Ammon's horn (tissue), 1 donor: ENCODE results near the gene TM9SF4.
"Not testable (repeated sequence)": the region's sequence is repeated elsewhere in the genome, so short reads cannot be mapped to it uniquely, and the experiment has no call there.

Source experiments
- DNase-seq: peaks from one replicate; pipeline ENCODE4 v3.0.0-alpha.2; 2016; ENCODE audit warnings: low spot score

Gene TM9SF4

DNA sequence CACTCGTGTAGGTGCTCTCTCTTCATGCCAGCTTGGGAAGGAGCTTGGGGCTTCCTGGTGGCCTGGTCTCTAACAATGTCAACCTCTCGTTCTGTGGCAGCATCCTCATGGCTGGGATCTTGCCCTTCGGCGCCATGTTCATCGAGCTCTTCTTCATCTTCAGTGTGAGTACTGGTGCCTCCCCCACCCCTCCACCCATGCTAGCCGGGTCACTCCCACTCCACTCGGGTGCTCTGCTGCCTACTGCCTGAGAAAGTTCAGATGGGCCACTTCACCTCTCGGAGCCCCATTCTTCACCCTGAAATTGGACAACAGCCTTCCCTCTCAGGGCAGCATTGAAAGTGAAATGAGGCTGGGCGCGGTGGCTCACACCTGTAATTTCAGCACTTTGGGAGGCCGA lies 48.8 kb downstream of the TM9SF4 start:
- no peak for DNase-seq

DNA sequence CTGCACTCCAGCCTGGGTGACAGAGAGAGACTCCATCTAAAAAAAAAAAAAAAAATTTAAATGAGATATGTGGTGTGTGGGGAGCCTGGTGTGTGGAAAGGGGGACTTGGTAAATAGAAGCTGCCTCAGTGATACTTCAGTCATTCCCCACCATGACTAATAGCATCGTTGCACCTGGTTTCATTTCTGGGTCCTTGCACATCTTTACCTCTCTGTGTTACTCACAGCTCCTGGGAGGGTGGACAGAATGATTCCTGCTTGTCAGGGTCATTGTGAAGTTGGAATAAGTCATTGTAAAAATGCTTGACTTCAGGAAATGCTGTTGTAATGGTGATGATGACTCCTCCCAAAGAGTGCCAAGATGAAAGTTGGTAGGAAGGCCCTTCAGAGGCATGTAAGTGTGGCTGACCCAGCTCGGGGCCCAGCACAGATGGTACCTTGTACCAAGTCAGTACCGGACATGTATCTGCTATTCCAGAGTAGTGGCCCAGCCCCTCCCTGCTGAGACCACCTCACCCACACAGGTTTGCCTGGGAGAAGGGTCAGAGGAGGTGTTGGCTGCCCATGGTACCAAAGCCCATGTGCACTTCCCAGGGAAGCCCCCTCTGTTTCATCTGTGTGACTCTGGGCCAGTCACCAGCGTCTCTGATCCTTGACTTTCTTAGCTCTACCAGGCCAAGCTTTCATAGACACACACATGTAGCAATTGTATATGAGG lies 49.6 kb downstream of the TM9SF4 start:
- no peak for DNase-seq

DNA sequence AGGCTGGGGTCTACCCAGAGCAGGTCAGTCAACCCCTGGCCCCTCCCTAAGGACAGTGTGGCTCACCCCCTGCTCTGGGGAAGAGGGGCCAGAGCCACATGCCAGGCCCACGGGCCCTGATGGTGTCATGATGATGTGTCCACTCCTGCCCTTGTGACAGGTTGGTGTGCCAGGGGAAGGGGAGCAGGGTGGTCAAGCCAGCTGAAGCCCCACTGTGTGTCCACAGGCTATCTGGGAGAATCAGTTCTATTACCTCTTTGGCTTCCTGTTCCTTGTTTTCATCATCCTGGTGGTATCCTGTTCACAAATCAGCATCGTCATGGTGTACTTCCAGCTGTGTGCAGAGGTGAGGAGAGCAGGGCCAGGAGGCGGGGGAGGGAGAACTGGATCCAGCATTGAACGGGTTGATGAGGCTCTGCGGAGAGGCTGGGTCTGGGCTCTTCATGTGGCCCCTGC lies 50.3 kb downstream of the TM9SF4 start:
- no peak for DNase-seq

DNA sequence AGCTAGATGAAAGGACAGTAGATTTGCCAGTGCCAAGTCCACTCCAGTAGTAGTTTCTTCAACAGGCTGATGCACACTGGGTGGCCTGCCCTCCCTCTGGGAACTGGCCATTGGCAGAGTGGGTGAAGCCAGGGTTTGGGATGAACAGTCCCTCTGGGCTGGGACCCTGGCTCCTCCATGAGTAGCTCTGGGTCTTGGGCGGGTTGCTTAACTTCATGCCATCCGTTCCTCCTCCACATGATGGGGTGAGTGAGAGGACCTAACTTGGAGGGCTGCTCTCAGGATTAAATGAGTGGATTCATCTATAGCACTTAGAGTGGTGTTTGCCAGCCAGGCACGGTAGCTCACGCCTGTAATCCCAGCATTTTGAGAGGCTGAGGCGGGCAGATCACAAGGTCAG lies 50.8 kb downstream of the TM9SF4 start:
- no peak for DNase-seq

DNA sequence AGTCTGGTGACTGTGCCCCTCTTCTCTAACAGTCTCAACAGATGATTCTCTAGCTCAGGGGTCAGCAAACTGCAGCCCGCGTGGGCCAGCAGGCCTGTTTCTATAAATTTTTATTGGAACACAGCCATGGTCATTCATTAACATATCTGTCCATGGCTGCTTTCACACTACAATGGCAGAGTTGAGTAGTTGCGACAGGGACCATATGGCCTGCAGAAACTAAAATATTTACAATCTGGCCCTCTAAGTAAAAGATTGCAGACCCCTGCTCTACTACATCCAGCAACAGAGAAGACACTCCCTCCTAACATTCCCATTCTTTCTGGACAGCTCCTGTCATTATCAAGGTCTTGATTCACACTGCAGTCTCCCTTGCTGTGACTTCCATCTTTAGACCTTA lies 52.8 kb downstream of the TM9SF4 start:
- no peak for DNase-seq

DNA sequence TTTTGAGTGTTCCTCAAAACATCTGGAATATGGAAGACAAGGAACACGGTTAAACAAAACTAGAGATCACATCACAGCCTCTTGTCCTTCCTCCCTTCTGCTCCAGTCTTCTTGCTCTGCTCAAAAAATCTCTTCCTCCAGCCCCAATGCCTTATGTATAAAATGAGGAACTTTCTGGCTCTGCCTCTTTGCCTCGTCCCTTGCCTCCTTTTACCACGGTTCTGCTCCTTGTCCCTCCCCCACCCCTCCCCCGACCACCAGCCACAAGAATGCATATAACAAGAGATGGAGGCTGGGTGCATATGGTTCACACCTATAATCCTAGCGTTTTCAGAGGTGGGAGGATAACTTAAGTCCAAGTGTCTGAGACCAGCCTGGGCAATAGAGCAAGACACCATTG lies 54.4 kb downstream of the TM9SF4 start:
- DNase-seq: no peak

DNA sequence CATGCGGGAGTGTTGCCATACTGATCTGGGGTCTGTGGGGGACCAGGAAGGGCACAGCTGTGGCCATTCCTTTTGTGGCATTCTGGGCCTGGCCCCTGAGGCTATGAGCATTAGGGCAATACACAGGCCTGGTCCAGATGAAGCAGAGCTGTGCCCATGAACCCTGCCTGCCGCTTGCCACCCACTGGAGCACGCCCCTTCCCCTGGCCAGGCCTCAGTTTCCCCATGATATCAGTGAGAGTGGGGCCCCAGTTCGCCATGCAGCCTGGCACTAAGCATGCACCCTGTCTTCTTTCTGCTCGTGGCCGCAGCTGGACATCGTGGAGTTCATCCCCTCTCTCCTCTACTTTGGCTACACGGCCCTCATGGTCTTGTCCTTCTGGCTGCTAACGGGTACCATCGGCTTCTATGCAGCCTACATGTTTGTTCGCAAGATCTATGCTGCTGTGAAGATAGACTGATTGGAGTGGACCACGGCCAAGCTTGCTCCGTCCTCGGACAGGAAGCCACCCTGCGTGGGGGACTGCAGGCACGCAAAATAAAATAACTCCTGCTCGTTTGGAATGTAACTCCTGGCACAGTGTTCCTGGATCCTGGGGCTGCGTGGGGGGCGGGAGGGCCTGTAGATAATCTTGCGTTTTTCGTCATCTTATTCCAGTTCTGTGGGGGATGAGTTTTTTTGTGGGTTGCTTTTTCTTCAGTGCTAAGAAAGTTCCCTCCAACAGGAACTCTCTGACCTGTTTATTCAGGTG lies 55.6 kb downstream of the TM9SF4 start:
- no peak for DNase-seq

DNA sequence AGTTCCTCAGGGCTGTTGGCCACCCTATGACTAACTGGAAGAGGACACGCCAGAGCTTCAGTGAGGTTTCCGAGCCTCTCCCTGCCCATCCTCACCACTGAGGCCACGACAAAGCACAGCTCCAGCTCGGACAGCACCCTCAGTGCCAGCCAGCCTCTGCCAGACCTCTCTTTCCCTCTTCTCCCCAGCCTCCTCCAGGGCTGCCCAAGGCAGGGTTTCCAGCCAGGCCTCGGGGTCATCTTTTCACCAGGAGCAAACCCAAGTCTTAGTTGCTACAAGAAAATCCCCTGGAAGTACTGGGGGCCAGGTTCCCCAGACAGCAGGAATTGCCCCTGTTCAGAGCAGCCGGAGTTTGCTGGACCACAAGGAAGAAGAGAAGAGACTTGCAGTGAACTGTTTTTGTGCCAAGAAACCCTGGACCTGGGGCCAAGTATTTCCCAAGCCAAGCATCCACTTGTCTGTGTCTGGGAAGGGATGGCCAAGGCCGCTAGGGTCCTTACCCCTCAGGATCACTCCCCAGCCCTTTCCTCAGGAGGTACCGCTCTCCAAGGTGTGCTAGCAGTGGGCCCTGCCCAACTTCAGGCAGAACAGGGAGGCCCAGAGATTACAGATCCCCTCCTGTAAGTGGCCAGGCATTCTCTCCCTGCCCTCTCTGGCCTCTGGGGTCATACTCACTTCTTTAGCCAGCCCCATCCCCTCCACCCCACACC lies 56.5 kb downstream of the TM9SF4 start:
- no peak for DNase-seq

DNA sequence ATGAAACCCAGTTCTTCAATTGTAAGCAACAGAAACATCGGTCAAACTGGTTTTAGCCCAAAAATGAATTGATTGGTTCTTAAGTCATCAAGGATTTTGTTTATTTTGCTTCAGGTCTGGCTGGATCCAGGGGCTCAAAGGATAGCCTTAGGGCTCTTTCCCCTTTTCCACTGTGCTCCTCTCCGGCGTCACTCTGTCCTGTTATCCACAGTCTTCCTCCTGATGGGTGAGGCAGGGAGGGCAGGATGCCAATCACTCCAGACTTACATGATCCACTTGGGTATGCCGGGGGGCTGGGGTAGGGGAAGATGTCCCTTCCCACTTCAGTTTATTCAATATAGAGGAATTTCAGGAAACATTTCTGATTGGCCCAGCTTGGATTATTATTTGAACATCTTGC lies 58.0 kb downstream of the TM9SF4 start:
- no peak for DNase-seq

DNA sequence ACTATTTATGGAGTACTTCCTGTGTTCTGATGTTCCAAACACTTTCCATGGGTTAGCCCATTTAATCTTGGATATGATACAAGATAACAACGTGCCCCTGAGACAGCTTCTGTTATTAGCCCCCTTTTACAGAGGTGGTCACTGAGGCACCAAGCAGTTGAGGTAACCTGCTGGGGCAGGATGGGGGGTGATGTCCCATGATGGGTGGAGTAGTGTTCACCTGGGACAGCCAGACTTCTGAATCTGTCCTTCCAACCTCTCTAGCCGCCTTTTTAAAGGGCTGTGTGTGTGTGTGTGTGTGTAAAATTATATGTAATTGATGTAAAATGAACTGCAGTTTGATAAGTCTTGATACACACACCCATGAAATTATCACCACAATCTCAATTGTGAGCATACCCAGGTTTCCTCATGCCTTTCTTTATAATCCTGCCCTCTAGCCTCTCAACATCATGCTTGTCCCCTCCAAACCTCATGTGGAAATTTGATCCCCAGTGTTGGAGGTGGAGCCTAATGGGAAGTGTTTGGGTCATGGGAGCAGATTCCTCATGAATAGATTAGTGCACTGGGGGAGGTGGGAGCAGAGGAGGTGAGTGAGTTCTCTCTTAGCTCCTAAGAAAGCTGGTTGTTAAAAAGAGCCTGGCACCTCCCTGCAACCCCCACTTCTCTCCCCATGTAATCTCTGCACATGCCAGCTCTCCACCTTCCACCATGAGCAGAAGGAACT lies 58.8 kb downstream of the TM9SF4 start:
- DNase-seq: no peak

DNA sequence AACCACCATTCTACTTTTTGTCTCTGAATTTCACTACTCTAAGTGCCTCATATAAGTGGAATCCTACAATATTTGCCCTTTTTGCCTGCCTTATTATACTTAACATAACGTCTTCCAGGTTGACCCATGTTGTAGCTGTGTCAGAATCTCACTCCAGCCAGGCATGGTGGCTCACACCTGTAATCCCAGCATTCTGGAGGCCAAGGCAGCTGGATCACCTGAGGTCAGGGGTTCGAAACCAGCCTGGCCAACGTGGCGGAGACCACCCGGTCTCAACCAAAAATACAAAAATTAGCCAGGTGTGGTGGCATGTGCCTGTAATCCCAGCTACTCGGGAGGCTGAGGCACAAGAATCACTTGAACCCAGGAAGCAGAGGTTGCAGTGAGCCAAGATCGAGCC lies 68.2 kb downstream of the TM9SF4 start:
- DNase-seq: not testable (repeated sequence)

DNA sequence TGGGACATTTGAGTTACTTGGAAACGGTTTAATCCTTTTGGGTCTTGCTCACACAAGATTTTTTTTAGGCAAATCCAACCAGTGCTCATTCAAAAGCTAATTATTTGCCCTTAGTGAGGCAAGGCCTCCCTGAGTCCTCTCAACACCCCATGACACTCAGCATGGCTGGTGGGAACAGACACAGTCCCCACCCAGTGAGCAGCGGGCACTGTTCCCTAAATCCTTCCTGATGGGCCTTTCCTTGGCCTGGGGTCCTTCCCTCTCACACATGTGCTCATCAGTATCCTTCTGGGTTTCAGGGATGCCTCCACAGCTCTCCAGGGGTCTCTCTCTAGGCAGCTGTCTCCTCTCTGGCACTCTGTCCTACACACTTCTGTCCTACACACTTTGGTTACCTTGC lies 70.0 kb downstream of the TM9SF4 start:
- no peak for DNase-seq

DNA sequence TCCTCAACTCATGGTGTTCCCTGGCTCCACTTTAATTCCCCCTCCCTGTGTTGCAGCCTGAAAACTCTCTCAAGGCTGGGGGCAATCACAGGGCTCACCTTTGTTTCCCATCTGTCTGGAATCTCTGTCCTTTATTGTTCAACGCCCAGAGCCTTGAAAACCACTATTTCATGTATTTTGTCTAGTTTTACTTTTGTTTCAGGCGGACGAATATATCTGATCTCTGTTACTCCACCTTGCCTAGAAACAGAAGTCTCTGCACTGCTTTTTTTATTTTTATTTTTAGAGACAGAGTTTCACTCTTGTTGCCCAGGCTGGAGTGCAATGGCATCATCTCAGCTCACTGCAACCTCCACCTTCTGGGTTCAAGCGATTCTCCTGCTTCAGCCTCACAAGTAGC lies 70.4 kb downstream of the TM9SF4 start:
- DNase-seq: no peak

DNA sequence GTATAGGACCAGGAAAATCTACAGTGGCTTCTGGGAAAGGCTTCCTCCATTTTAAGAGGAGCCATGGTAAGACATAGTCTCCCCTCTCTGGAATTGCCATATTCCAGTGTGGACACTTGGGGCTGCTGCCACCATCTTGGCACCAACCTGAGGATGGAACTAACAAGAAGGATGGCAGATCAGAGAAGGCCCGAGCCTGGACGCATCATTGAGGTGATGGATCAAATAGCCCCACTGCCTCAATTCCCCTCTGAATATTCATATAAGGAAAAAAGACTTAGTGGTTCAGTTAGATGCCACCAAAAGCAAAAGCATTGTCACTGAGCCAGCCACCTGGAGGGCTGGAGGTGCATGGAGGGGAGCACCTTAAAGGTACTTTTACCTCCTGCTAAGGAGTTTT lies 72.1 kb downstream of the TM9SF4 start:
- no peak for DNase-seq

DNA sequence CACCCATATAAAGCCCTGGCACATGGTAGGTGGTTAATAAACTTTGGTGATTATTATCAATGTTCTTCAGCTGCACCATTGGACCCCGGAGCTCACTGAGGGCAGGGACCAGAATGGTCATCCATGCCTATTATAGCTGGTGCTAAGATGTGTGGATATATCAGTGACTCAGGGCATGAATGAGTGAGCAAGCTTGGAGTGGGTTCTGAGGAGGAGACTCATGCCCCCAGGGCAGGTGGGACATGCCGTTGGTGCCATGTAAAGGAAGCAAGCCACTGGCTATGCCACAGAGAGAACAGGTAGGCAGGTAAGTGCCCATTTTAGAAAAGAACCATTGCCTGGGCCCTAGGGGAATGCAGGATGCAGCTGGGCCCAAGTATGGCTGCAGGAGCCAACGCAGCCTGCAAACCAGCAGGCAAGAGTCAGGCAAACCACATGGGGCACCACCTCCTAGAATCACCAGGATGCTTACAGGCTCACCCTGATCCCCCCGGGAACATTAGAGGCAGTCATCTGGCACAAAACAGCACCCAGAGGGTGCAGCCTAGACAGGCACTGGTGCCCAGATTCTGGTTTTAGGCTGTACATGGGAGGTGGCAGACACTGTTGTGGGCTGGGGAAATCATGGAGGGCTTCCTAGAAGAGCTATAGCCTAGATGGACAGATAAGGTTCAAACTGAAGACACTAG lies 74.6 kb downstream of the TM9SF4 start:
- no peak for DNase-seq

DNA sequence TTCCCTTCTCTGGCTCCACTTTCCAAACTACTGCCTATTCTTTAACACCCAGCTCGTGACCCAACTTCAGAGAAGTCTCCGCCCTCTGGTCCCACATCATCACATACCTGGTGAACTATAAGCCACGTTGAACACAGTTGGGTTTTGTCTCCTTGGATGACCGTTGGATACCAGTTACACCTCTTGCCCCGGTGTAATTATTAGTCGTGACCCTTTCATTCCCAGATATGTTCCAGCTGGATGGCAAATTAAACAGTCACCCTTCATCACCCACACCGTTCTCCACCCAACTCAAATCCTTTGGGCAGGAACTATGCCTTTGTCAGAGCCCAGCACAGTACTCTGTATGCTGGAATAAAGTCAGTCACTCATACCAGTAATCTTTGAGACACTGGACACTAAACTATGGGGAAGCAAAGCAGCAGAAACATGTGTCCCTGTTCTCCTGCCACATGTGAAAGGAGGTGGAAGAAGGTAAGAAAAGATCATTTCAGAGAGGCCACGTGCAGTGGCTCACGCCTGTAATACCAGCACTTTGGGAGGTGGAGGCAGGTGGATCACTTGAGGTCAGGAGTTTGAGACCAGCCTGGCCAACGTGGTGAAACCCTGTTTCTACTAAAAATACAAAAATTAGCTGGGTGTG lies 75.6 kb downstream of the TM9SF4 start:
- DNase-seq: no peak

DNA sequence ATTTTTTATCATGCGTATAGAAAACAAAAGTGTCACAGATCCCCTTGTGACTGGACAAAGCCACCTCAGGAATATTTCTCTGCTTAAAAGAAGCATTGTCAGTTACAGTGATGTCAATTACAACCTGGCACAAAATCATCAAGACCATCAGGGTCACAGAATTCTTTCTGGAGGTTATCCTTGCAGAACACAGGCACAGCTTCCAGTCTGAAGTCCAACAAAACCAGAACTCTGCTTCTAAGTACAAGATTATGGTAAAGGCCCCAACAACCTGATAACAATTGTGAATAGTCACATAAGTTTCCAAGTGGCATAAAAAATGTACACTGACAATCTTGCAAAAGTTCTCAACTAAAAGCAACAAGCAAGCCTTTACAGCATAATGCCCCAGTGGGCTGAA lies 77.0 kb downstream of the TM9SF4 start:
- DNase-seq: no peak

DNA sequence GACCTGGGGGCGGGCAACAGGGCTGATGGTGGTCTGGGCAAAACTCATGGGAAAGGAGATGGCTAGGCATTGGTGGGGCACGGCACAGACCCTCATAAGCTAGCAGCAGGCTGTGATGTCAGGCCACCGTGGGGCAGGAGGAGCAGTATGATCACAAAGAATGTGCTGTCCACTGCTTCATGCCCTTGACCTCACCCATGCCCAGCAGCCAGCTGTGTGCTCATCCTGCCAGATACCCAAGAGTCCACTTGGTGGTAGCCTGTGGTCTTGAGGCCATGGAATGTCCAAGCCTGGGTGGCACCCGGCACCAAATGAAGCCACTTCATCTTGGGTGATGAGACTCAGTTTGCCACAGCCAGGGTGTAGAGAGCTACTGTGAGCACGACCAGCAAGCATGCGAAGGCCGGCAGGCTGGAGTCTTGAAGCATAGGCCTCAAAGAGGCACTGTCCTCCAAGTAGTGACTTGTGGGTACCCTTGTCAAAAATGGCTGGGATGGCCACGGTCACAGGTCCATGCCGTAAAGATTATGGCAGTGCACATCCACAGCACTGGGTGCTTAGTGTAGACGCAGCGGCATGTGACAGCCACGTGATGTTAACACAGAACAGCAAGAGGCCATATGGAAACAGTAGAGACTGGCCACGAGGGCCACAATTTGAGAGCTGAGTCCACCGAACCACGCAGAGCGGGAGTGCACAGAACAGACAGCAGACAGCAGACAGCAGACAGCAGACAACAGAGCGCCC lies 79.0 kb downstream of the TM9SF4 start:
- DNase-seq: no peak

DNA sequence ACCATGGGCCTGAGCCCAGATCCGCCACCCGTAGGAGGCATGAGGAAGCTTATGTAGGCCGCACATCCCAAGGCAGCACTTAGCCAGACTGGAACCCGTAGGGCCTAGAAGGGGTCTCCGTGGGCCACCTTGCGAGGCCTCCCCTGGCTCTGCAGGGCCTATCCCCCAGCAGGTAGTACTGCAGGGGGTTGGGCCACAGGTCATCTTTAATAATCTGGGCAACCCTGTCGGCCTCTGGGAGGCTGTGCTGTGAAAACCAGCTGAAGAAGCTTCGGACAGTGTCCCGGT lies 79.6 kb downstream of the TM9SF4 start:
- no peak for DNase-seq

DNA sequence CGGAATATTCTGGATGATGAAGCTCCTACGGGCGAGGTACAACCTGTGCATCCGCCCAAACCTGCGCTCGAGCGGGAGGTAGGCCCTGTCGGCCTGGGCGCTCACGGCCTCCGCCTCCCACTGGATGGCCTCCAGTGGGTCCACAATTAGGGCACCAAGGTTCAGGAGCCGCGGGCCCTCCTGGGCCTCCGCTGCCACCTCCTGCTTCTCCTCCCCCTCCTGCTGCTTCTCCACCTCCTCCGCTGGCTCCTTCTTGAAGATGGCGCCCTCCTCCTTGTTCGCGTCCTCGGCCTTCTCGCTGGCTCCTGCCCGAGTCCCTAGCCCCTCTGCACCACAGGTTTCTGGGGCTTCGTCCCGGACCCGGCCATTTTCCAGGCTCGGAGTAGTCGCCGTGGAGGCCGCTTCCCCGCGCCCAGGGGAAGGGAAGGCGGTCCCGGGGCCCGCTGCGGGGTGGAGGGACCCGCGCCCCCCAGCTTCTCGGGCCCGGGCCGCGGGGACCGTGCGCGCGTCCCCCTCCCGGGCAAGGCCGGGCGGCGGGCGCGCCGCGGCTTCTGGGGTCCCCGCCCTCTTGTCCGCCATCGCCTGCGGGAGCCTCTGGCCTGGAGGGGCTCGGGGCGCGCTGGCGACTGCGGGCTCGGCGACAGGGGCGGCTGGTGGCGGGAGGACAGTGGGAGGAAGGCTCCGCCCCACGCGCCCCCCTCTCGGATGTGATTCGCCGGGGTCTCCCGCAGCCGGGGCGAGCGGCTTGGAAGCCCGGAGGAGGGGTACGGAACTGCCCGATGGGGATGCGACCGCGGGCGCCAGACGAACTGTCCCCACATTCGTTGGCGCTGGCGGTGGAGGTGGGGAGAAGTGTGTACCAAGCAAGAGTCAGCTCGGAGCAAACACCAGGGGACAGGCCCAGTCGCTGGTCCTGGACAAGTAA lies 80.4 kb downstream of the TM9SF4 start:
- peak; percentile 44 for DNase-seq
